AG09309 (cell line): ENCODE measurements around the gene MKKS.
A peak's percentile ranks its signal among the peaks of the same experiment; 100 is the strongest.

Experiments
- DNase-seq: peaks from one replicate; pipeline ENCODE4 v3.0.0-alpha.2; 2010; ENCODE audit warnings: low read depth
- H3K4me3 ChIP-seq: 2 replicates; pipeline ENCODE4 v1.5.1; 2011; ENCODE audit warnings: mild to moderate bottlenecking, low read depth, low read length, moderate library complexity; ENCODE audit not compliant: control insufficient read depth
- CTCF ChIP-seq: IDR thresholded peaks from 2 replicates; pipeline ENCODE4 v1.5.1; 2011; ENCODE audit warnings: mild to moderate bottlenecking, low read depth, low read length, inconsistent platforms; ENCODE audit not compliant: insufficient read depth, control insufficient read depth; ENCODE audit errors: missing control alignments

MKKS gene

GRCh38 chr20:10453241-10453640 is 19.2 kb upstream of the MKKS start:
- DNase-seq: no peak
- no peak for TF ChIP-seq CTCF
- H3K4me3 ChIP-seq: no peak overlapping the region

GRCh38 chr20:10449270-10449669 is 15.2 kb upstream of the MKKS start:
- no peak overlapping the region for H3K4me3 ChIP-seq
- TF ChIP-seq CTCF: no peak
- no peak for DNase-seq

GRCh38 chr20:10448270-10449156 is 14.5 kb upstream of the MKKS start:
- no peak overlapping the region for H3K4me3 ChIP-seq
- no peak for DNase-seq
- peak; percentile 8 for TF ChIP-seq CTCF

- no peak overlapping the region for H3K4me3 ChIP-seq
- DNase-seq: peak; percentile 55
- TF ChIP-seq CTCF: no peak
These were observed 13.0 kb upstream of the MKKS start for GRCh38 chr20:10447028-10447427.

- DNase-seq: no peak
- no peak overlapping the region for H3K4me3 ChIP-seq
- TF ChIP-seq CTCF: no peak
These were observed 11.7 kb upstream of the MKKS start for GRCh38 chr20:10445758-10446157.

GRCh38 chr20:10443936-10444335 is 9.9 kb upstream of the MKKS start:
- no peak for DNase-seq
- no peak overlapping the region for H3K4me3 ChIP-seq
- no peak for TF ChIP-seq CTCF
